H9 (cell line): Measurements from ENCODE around the gene DPF3. TPM values are rescaled to one million over a fixed set of nuclear protein-coding genes. Genes with fewer than 3 reads are reported as not detected.

Experiments used
- DNase-seq: peaks from one replicate; pipeline ENCODE4 v3.0.0-alpha.2; 2017
- H2AFZ ChIP-seq: one replicate; pipeline ENCODE4 v1.6.1; 2013; ENCODE audit warnings: mild to moderate bottlenecking, low read length, control low read depth, moderate library complexity
- H2AK5ac ChIP-seq: 2 replicates; pipeline ENCODE4 v1.6.1; 2013; ENCODE audit warnings: low read length, control low read depth, mixed read lengths; ENCODE audit not compliant: insufficient read length
- H2BK120ac ChIP-seq: one replicate; pipeline ENCODE4 v1.6.1; 2013; ENCODE audit warnings: low read depth, mild to moderate bottlenecking, low read length, control low read depth, inconsistent platforms; ENCODE audit not compliant: poor library complexity, severe bottlenecking
- H2BK12ac ChIP-seq: 2 replicates; pipeline ENCODE4 v1.6.1; 2013; ENCODE audit warnings: low read length, control low read depth, mixed read lengths, low read depth; ENCODE audit not compliant: insufficient read length
- H2BK15ac ChIP-seq: 2 replicates; pipeline ENCODE4 v1.6.1; 2013; ENCODE audit warnings: low read depth, low read length, control low read depth
- H2BK20ac ChIP-seq: one replicate; pipeline ENCODE4 v1.6.1; 2013; ENCODE audit warnings: low read depth, mild to moderate bottlenecking, low read length, control low read depth, inconsistent platforms; ENCODE audit not compliant: poor library complexity, severe bottlenecking
- H2BK5ac ChIP-seq: 2 replicates; pipeline ENCODE4 v1.6.1; 2013; ENCODE audit warnings: low read length, control low read depth, mixed read lengths; ENCODE audit not compliant: insufficient read length
- H3K14ac ChIP-seq: 2 replicates; pipeline ENCODE4 v1.6.1; 2013; ENCODE audit warnings: low read length, control low read depth; ENCODE audit not compliant: insufficient read depth
- H3K18ac ChIP-seq: 2 replicates; pipeline ENCODE4 v1.6.1; 2013; ENCODE audit warnings: low read depth, mild to moderate bottlenecking, mixed read lengths, low read length, control low read depth; ENCODE audit not compliant: insufficient read length
- H3K23ac ChIP-seq: 2 replicates; pipeline ENCODE4 v1.6.1; 2013; ENCODE audit warnings: low read length, control low read depth, mixed read lengths, low read depth; ENCODE audit not compliant: insufficient read length
- H3K23me2 ChIP-seq: 2 replicates; pipeline ENCODE4 v1.6.1; 2013; ENCODE audit warnings: low read depth, mild to moderate bottlenecking, mixed read lengths, low read length, control low read depth; ENCODE audit not compliant: insufficient read length, poor library complexity, severe bottlenecking
- H3K27ac ChIP-seq: 2 replicates; pipeline ENCODE4 v1.5.1; 2013; ENCODE audit warnings: low read length, control low read depth, mixed read lengths, low read depth; ENCODE audit not compliant: insufficient read length
- H3K27me3 ChIP-seq: 2 replicates; pipeline ENCODE4 v1.6.1; 2013; ENCODE audit warnings: low read length, control low read depth, inconsistent platforms; ENCODE audit not compliant: insufficient read depth
- H3K4ac ChIP-seq: 2 replicates; pipeline ENCODE4 v1.6.1; 2013; ENCODE audit warnings: low read depth, mild to moderate bottlenecking, control low read depth, inconsistent platforms, low read length, moderate library complexity
- H3K4me1 ChIP-seq: 2 replicates; pipeline ENCODE4 v1.6.1; 2013; ENCODE audit warnings: low read length, control low read depth, inconsistent platforms; ENCODE audit not compliant: insufficient read depth
- H3K4me2 ChIP-seq: 2 replicates; pipeline ENCODE4 v1.6.1; 2013; ENCODE audit warnings: low read length, control low read depth, mixed read lengths; ENCODE audit not compliant: insufficient read length, insufficient read depth
- H3K56ac ChIP-seq: 2 replicates; pipeline ENCODE4 v1.6.1; 2013; ENCODE audit warnings: low read depth, mild to moderate bottlenecking, mixed read lengths, low read length, control low read depth; ENCODE audit not compliant: insufficient read length
- H3K79me1 ChIP-seq: 2 replicates; pipeline ENCODE4 v1.6.1; 2013; ENCODE audit warnings: low read depth, mild to moderate bottlenecking, moderate library complexity, low read length, control low read depth, inconsistent platforms; ENCODE audit not compliant: insufficient read depth, poor library complexity, severe bottlenecking
- H3K79me2 ChIP-seq: 2 replicates; pipeline ENCODE4 v1.6.1; 2013; ENCODE audit warnings: low read length, control low read depth, inconsistent platforms; ENCODE audit not compliant: insufficient read depth
- H3K9ac ChIP-seq: 2 replicates; pipeline ENCODE4 v1.6.1; 2013; ENCODE audit warnings: low read length, control low read depth, mixed read lengths; ENCODE audit not compliant: insufficient read length; ENCODE audit errors: extremely low read depth
- H3K9me3 ChIP-seq: one replicate; pipeline ENCODE4 v1.6.1; 2013; ENCODE audit warnings: low read depth, low read length, inconsistent platforms; ENCODE audit not compliant: control insufficient read depth
- H3T11ph ChIP-seq: one replicate; pipeline ENCODE4 v1.6.1; 2013; ENCODE audit warnings: mild to moderate bottlenecking, low read length, control low read depth, inconsistent platforms
- H4K20me1 ChIP-seq: one replicate; pipeline ENCODE4 v1.6.1; 2013; ENCODE audit not compliant: control insufficient read depth, insufficient read length, insufficient read depth
- H4K5ac ChIP-seq: 2 replicates; pipeline ENCODE4 v1.6.1; 2013; ENCODE audit warnings: low read depth, mild to moderate bottlenecking, mixed read lengths, low read length, control low read depth; ENCODE audit not compliant: insufficient read length
- H4K8ac ChIP-seq: replicated peaks from 2 replicates; pipeline ENCODE4 v1.6.1; 2013; ENCODE audit warnings: low read length, control low read depth, mixed read lengths, low read depth; ENCODE audit not compliant: insufficient read length
- H4K91ac ChIP-seq: 2 replicates; pipeline ENCODE4 v1.6.1; 2013; ENCODE audit warnings: low read depth, mild to moderate bottlenecking, moderate library complexity, mixed read lengths, low read length, control low read depth; ENCODE audit not compliant: insufficient read length
- H3K27ac Mint-ChIP-seq, 3 experiments: 2 replicates in 2 of 3; 3 replicates in 1 of 3; pipeline ENCODE4 v1.8.0; 2020 to 2021; ENCODE audit warnings: mixed read lengths in 3 of 3, mild to moderate bottlenecking in 1 of 3, moderate library complexity in 1 of 3
- H3K27me3 Mint-ChIP-seq: 2 replicates; pipeline ENCODE4 v1.8.0; 2021; ENCODE audit warnings: low read depth, mild to moderate bottlenecking, moderate library complexity, mixed read lengths
- H3K36me3 Mint-ChIP-seq, 3 experiments: 2 replicates in 2 of 3; 3 replicates in 1 of 3; pipeline ENCODE4 v1.8.0; 2020 to 2021; ENCODE audit warnings: low read depth in 3 of 3, mixed read lengths in 3 of 3; ENCODE audit not compliant: insufficient read depth in 1 of 3
- H3K4me1 Mint-ChIP-seq, 2 experiments: 2 replicates each; pipeline ENCODE4 v1.8.0; 2020; ENCODE audit warnings: mixed read lengths in 2 of 2
- H3K4me3 Mint-ChIP-seq, 2 experiments: 2 replicates in 1 of 2; 3 replicates in 1 of 2; pipeline ENCODE4 v1.8.0; 2020 to 2021; ENCODE audit warnings: mild to moderate bottlenecking in 2 of 2, mixed read lengths in 2 of 2, moderate library complexity in 1 of 2
- H3K9me3 Mint-ChIP-seq, 2 experiments: 2 replicates in 1 of 2; 3 replicates in 1 of 2; pipeline ENCODE4 v1.8.0; 2020; ENCODE audit warnings: mild to moderate bottlenecking in 2 of 2, mixed read lengths in 2 of 2, moderate library complexity in 1 of 2
- CTCF ChIP-seq: fragments of 200-600 bp; sonication (generic); conservative IDR thresholded peaks from 3 replicates; pipeline ENCODE4 v1.8.0; 2021; ENCODE audit warnings: antibody characterized with exemption, mild to moderate bottlenecking
- WGBS: extraction: QIAGEN DNeasy Blood & Tissue Kit; methylation state at CpG from one replicate; pipeline ENCODE4 v1.1.7; 2013; ENCODE audit warnings: missing lambda C conversion rate, low lambda C conversion rate, mixed read lengths; ENCODE audit not compliant: insufficient read length; ENCODE audit errors: extremely low coverage; 5-methylcytosine and 5-hydroxymethylcytosine counted together
- total RNA-seq: library from RNA; stranded (reverse); gene quantifications from 2 replicates; pipeline ENCODE4 v1.2.1, GENCODE V29; 2021

DPF3 gene
- total RNA-seq, 1 experiment from 2014 or later = not detected

GRCh38 chr14:72679536-72680151 lies 214.3 kb downstream of the DPF3 start:
- no peaks in the 10 kb centered on the region for H3K23me2 ChIP-seq
- no peak overlapping the region for H2AFZ ChIP-seq
- peaks cover 11 to 20% of the 10 kb centered on the region in 2 experiments for H3K4me1 Mint-ChIP-seq
- no peak overlapping the region for H2BK120ac ChIP-seq
- no peaks in the 10 kb centered on the region for H3K79me1 ChIP-seq
- no peak overlapping the region for H4K8ac ChIP-seq
- no peak overlapping the region for H3K56ac ChIP-seq
- no peak overlapping the region for H3K14ac ChIP-seq
- peaks cover 0 to 3% (median 0%) of the 10 kb centered on the region in 3 experiments; a peak in 1 of 7 replicates for H3K36me3 Mint-ChIP-seq
- peaks cover 5 to 7% of the 10 kb centered on the region in 2 experiments; a peak in 4 of 5 replicates for H3K9me3 Mint-ChIP-seq
- no peak overlapping the region for H3K4ac ChIP-seq
- no peak overlapping the region for H4K5ac ChIP-seq
- H2BK5ac ChIP-seq = no peak overlapping the region
- H2BK15ac ChIP-seq = no peak overlapping the region
- no peak overlapping the region for H3K27ac ChIP-seq
- no peak overlapping the region for H2AK5ac ChIP-seq
- H3K18ac ChIP-seq = no peak overlapping the region
- no peak overlapping the region for H3T11ph ChIP-seq
- peaks cover 5% of the 10 kb centered on the region for H3K27me3 Mint-ChIP-seq
- no peaks in the 10 kb centered on the region for H3K27me3 ChIP-seq
- no peaks in the 10 kb centered on the region for H4K20me1 ChIP-seq
- H3K4me2 ChIP-seq = no peak overlapping the region
- DNase-seq = no peak
- no peak overlapping the region for H3K4me3 Mint-ChIP-seq
- H2BK12ac ChIP-seq = no peak overlapping the region
- H3K79me2 ChIP-seq = no peaks in the 10 kb centered on the region
- no peaks in the 10 kb centered on the region for H3K4me1 ChIP-seq
- no peak for TF ChIP-seq CTCF
- H3K9me3 ChIP-seq = no peaks in the 10 kb centered on the region
- no peak overlapping the region for H4K91ac ChIP-seq
- H2BK20ac ChIP-seq = no peak overlapping the region
- no peak overlapping the region for H3K9ac ChIP-seq
- H3K27ac Mint-ChIP-seq = peak overlapping the region in 1 of 3 experiments; percentile 45; a peak in 2 of 7 replicates
- WGBS = no CpG with 5 or more reads among the region's 27 CpGs
- no peak overlapping the region for H3K23ac ChIP-seq
